Trophoblast cell (in vitro differentiated cells and primary cell): ENCODE results near the gene CDKL4.

ENCODE experiments used
- DNase-seq, 2 donors: peaks; one replicate each; pipeline ENCODE4 v3.0.0-alpha.2; 2016
- H2AFZ ChIP-seq: 2 replicates; pipeline ENCODE4 v1.6.1; 2013; ENCODE audit warnings: low read length, moderate library complexity, mild to moderate bottlenecking; ENCODE audit not compliant: insufficient read depth, poor library complexity
- H2AK5ac ChIP-seq: 2 replicates; pipeline ENCODE4 v1.6.1; 2013; ENCODE audit warnings: mild to moderate bottlenecking, low read length
- H2BK120ac ChIP-seq: 2 replicates; pipeline ENCODE4 v1.6.1; 2013; ENCODE audit warnings: low read length, mild to moderate bottlenecking, moderate library complexity; ENCODE audit not compliant: insufficient read depth, poor library complexity
- H2BK12ac ChIP-seq: 2 replicates; pipeline ENCODE4 v1.6.1; 2013; ENCODE audit warnings: mild to moderate bottlenecking, low read length, moderate library complexity
- H2BK5ac ChIP-seq: 2 replicates; pipeline ENCODE4 v1.6.1; 2013; ENCODE audit warnings: low read length, low read depth, moderate library complexity, mild to moderate bottlenecking; ENCODE audit not compliant: poor library complexity
- H3K14ac ChIP-seq: 2 replicates; pipeline ENCODE4 v1.6.1; 2013; ENCODE audit warnings: mild to moderate bottlenecking, low read length
- H3K18ac ChIP-seq: 2 replicates; pipeline ENCODE4 v1.6.1; 2013; ENCODE audit warnings: mild to moderate bottlenecking, low read length
- H3K23ac ChIP-seq: 2 replicates; pipeline ENCODE4 v1.6.1; 2013; ENCODE audit warnings: low read length
- H3K27ac ChIP-seq: 2 replicates; pipeline ENCODE4 v1.5.1; 2013; ENCODE audit warnings: low read depth, mild to moderate bottlenecking, inconsistent platforms, low read length, moderate library complexity
- H3K27me3 ChIP-seq: 2 replicates; pipeline ENCODE4 v1.6.1; 2013; ENCODE audit warnings: inconsistent platforms, mild to moderate bottlenecking, low read length, moderate library complexity; ENCODE audit not compliant: insufficient read depth
- H3K36me3 ChIP-seq, 2 experiments: 1 replicate in 1 of 2; 2 replicates in 1 of 2; pipeline ENCODE4 v1.6.1; 2013; ENCODE audit warnings: low read length in 2 of 2, mild to moderate bottlenecking in 2 of 2, moderate library complexity in 1 of 2; ENCODE audit not compliant: insufficient read depth in 2 of 2, control insufficient read depth in 1 of 2
- H3K4ac ChIP-seq: 2 replicates; pipeline ENCODE4 v1.6.1; 2013; ENCODE audit warnings: low read depth, mild to moderate bottlenecking, low read length, moderate library complexity
- H3K4me1 ChIP-seq, 2 experiments: 1 replicate in 1 of 2; 2 replicates in 1 of 2; pipeline ENCODE4 v1.6.1; 2013; ENCODE audit warnings: low read length in 2 of 2, mild to moderate bottlenecking in 2 of 2, moderate library complexity in 1 of 2; ENCODE audit not compliant: insufficient read depth in 2 of 2, control insufficient read depth in 1 of 2
- H3K4me2 ChIP-seq: 2 replicates; pipeline ENCODE4 v1.6.1; 2013; ENCODE audit warnings: inconsistent platforms, mild to moderate bottlenecking, low read length, moderate library complexity
- H3K4me3 ChIP-seq: 2 replicates; pipeline ENCODE4 v1.5.1; 2013; ENCODE audit warnings: mild to moderate bottlenecking, low read depth, low read length, inconsistent platforms
- H3K79me1 ChIP-seq: one replicate; pipeline ENCODE4 v1.6.1; 2013; ENCODE audit warnings: low read length
- H3K79me2 ChIP-seq: 2 replicates; pipeline ENCODE4 v1.6.1; 2013; ENCODE audit warnings: low read length, mild to moderate bottlenecking; ENCODE audit not compliant: control insufficient read depth, insufficient read depth, poor library complexity
- H3K9ac ChIP-seq: 2 replicates; pipeline ENCODE4 v1.6.1; 2013; ENCODE audit warnings: mild to moderate bottlenecking, low read length
- H3K9me3 ChIP-seq: 2 replicates; pipeline ENCODE4 v1.6.1; 2013; ENCODE audit warnings: low read depth, mild to moderate bottlenecking, control low read depth, inconsistent platforms, low read length; ENCODE audit not compliant: insufficient read depth
- H4K12ac ChIP-seq: 2 replicates; pipeline ENCODE4 v1.6.1; 2013; ENCODE audit warnings: low read depth, mild to moderate bottlenecking, low read length, moderate library complexity
- H4K8ac ChIP-seq: 2 replicates; pipeline ENCODE4 v1.6.1; 2013; ENCODE audit warnings: low read depth, mild to moderate bottlenecking, low read length, moderate library complexity
- H4K91ac ChIP-seq: one replicate; pipeline ENCODE4 v1.6.1; 2013; ENCODE audit warnings: low read depth, mild to moderate bottlenecking, low read length, moderate library complexity
- WGBS: extraction: QIAGEN DNeasy Blood & Tissue Kit; methylation state at CpG from one replicate; pipeline ENCODE4 v1.1.7; 2013; ENCODE audit warnings: missing lambda C conversion rate; ENCODE audit not compliant: insufficient read length, insufficient coverage; ENCODE audit errors: extremely low coverage; 5-methylcytosine and 5-hydroxymethylcytosine counted together

Gene CDKL4

DNA sequence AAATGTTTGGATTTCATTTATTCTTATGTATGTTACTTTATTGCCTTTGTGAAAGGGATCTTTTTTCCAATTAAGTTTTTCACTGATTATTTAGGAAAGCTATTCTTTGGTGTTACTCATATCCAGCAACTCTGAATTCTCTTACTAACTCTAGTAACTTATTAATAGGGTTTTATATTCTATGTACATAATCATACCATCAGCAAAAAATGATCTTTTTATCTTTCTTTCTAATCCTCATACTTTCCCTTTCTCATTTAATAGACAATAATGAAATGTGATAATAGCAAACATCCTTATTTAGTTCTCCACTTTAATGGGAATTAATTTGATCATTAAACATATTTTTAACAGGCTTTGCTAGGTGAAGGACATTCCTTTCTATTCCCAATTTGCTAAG lies 12.3 kb upstream of the CDKL4 start:
- no peak overlapping the region for H3K4ac ChIP-seq
- no peak overlapping the region for H2AFZ ChIP-seq
- no peak overlapping the region for H3K9ac ChIP-seq
- H4K91ac ChIP-seq, result no peak overlapping the region
- H2BK120ac ChIP-seq, result no peak overlapping the region
- no peak overlapping the region for H3K27ac ChIP-seq
- no peaks in the 10 kb centered on the region for H3K79me2 ChIP-seq
- no peak overlapping the region for H3K23ac ChIP-seq
- no peaks in the 10 kb centered on the region for H3K9me3 ChIP-seq
- no peak overlapping the region for H4K8ac ChIP-seq
- no peak overlapping the region for H2BK12ac ChIP-seq
- H3K4me3 ChIP-seq, result no peak overlapping the region
- no peak overlapping the region for H2BK5ac ChIP-seq
- peaks cover 18 to 29% of the 10 kb centered on the region in 2 experiments for H3K36me3 ChIP-seq
- no peak overlapping the region for H4K12ac ChIP-seq
- H3K18ac ChIP-seq, result no peak overlapping the region
- H3K14ac ChIP-seq, result no peak overlapping the region
- H3K79me1 ChIP-seq, result no peaks in the 10 kb centered on the region
- no peak overlapping the region for H2AK5ac ChIP-seq
- H3K4me1 ChIP-seq, result no peaks in the 10 kb centered on the region
- H3K27me3 ChIP-seq, result no peaks in the 10 kb centered on the region
- no peak for DNase-seq
- H3K4me2 ChIP-seq, result no peak overlapping the region

DNA sequence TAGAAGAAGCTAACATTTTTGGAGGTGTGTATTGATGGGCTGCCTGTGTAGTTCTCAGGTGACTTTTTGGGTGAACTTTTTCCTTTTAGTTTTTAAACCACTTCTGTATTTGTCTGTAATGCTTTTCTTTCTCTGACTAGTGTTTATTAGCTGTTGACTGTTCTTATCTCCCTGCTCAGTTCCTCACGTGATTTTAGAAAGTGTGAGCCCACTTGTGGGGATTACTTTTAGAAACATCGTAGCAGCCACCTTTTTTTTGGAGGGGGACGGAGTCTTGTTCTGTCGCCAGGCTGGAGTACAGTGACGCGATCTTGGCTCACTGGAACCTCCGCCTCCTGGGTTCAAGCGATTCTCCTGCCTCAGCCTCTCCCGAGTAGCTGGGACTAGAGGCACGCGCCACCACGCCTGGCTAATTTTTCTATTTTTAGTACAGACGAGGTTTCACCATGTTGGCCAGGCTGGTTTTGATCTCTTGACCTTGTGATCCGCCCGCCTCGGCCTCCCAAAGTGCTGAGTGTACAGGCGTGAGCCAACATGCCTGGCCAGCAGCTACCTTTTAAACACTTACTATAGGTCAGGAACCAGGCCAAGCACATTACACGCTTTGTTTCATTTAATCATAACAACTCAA lies 9.2 kb upstream of the CDKL4 start:
- no peak for DNase-seq
- no peak overlapping the region for H4K12ac ChIP-seq
- H2AK5ac ChIP-seq, result no peak overlapping the region
- H2AFZ ChIP-seq, result no peak overlapping the region
- H4K91ac ChIP-seq, result no peak overlapping the region
- H3K27me3 ChIP-seq, result no peaks in the 10 kb centered on the region
- no peak overlapping the region for H3K9ac ChIP-seq
- peaks cover 12 to 20% of the 10 kb centered on the region in 2 experiments for H3K36me3 ChIP-seq
- no peak overlapping the region for H3K27ac ChIP-seq
- H2BK5ac ChIP-seq, result no peak overlapping the region
- no peak overlapping the region for H3K4me2 ChIP-seq
- no peak overlapping the region for H3K23ac ChIP-seq
- no peaks in the 10 kb centered on the region for H3K79me2 ChIP-seq
- H3K4me3 ChIP-seq, result no peak overlapping the region
- H3K14ac ChIP-seq, result no peak overlapping the region
- no peak overlapping the region for H2BK12ac ChIP-seq
- no peaks in the 10 kb centered on the region for H3K9me3 ChIP-seq
- H3K79me1 ChIP-seq, result no peaks in the 10 kb centered on the region
- no peak overlapping the region for H4K8ac ChIP-seq
- WGBS, result no CpG with 5 or more reads among the region's 18 CpGs
- H2BK120ac ChIP-seq, result no peak overlapping the region
- no peaks in the 10 kb centered on the region for H3K4me1 ChIP-seq
- H3K18ac ChIP-seq, result no peak overlapping the region
- no peak overlapping the region for H3K4ac ChIP-seq

DNA sequence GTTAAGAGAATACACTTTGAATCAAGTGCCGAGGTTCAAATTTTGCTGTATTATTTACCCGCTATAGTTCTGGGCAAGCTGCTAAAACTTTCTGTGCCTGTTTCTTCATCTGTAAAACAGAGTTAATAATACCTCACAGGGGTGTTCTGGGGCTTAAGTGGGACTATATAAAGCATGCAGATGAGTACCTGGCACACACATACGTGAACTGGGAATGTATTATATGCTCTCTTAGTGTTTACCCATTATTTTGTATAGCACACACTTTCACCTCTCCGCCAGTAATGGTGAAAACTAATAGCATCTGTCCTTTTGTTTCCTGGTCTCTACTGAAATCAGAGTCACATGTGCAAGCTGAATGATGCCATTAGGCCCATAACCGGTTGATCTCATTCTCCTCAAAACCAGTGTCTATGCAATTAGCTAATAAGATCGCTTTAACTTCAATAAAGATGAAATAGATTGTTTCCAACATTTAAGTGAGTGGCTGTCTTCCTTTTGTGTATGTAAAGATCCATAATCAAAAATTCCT lies 3.8 kb upstream of the CDKL4 start:
- H3K27me3 ChIP-seq, result no peaks in the 10 kb centered on the region
- no peak overlapping the region for H3K4me2 ChIP-seq
- H2BK12ac ChIP-seq, result no peak overlapping the region
- no peaks in the 10 kb centered on the region for H3K79me2 ChIP-seq
- H4K91ac ChIP-seq, result no peak overlapping the region
- H3K36me3 ChIP-seq, result peaks cover 3 to 5% of the 10 kb centered on the region in 2 experiments
- H2AK5ac ChIP-seq, result no peak overlapping the region
- no peak overlapping the region for H2BK5ac ChIP-seq
- no peak overlapping the region for H3K4ac ChIP-seq
- H2BK120ac ChIP-seq, result no peak overlapping the region
- no peak overlapping the region for H3K14ac ChIP-seq
- H3K79me1 ChIP-seq, result no peaks in the 10 kb centered on the region
- no CpG with 5 or more reads among the region's 6 CpGs for WGBS
- no peaks in the 10 kb centered on the region for H3K4me1 ChIP-seq
- no peak overlapping the region for H4K8ac ChIP-seq
- no peak for DNase-seq
- H3K9me3 ChIP-seq, result peaks cover 2% of the 10 kb centered on the region
- H2AFZ ChIP-seq, result no peak overlapping the region
- no peak overlapping the region for H3K23ac ChIP-seq
- H4K12ac ChIP-seq, result no peak overlapping the region
- H3K9ac ChIP-seq, result no peak overlapping the region
- H3K27ac ChIP-seq, result no peak overlapping the region
- H3K4me3 ChIP-seq, result no peak overlapping the region
- no peak overlapping the region for H3K18ac ChIP-seq

DNA sequence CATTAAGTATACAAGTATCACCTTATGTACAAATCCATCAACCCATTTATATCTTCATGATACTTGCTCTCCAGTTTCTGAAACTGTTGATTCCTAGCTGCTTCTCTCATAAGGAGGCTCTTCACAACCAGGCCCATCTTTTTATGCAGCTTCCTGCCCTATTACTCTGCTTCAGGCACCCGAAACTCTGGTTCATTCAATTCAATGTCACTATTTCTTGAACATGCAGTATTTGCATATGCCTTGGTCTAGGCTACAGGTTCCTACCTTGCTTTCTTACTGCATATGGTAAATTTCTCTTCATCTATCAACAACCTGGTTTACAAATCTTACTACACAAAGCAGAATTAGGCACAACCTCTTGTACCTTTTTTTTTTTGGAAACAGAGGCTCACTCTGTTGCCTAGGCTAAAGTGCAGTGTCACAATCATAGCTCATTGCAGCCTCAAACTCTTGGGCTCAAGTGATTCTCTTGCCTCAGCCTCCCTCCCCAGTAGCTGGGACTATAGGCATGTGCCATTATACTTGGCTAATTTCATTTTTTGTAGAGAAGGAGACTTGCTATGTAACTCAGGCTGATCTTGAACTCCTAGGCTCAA lies 2.7 kb upstream of the CDKL4 start:
- no peak for DNase-seq
- Histone ChIP-seq H4K12ac (no peak overlapping the region), H3K9ac (no peak overlapping the region), H3K27me3 (no peaks in the 10 kb centered on the region), H3K9me3 (peaks cover 2% of the 10 kb centered on the region), H3K14ac (no peak overlapping the region), H4K91ac (no peak overlapping the region), H3K4me3 (no peak overlapping the region), H2AK5ac (no peak overlapping the region), H3K4me2 (no peak overlapping the region), H3K36me3 (peaks cover 3% of the 10 kb centered on the region in 2 experiments), H3K79me1 (no peaks in the 10 kb centered on the region), H3K79me2 (no peaks in the 10 kb centered on the region), H3K4ac (no peak overlapping the region), H3K4me1 (no peaks in the 10 kb centered on the region), H4K8ac (no peak overlapping the region), H2AFZ (no peak overlapping the region), H3K27ac (no peak overlapping the region), H2BK5ac (no peak overlapping the region), H2BK120ac (no peak overlapping the region), H3K23ac (no peak overlapping the region), H3K18ac (no peak overlapping the region), H2BK12ac (no peak overlapping the region)
- no CpG with 5 or more reads among the region's 1 CpG for WGBS
